ENCODE data around the gene SLFNL1.

The SLFNL1 gene

DNA sequence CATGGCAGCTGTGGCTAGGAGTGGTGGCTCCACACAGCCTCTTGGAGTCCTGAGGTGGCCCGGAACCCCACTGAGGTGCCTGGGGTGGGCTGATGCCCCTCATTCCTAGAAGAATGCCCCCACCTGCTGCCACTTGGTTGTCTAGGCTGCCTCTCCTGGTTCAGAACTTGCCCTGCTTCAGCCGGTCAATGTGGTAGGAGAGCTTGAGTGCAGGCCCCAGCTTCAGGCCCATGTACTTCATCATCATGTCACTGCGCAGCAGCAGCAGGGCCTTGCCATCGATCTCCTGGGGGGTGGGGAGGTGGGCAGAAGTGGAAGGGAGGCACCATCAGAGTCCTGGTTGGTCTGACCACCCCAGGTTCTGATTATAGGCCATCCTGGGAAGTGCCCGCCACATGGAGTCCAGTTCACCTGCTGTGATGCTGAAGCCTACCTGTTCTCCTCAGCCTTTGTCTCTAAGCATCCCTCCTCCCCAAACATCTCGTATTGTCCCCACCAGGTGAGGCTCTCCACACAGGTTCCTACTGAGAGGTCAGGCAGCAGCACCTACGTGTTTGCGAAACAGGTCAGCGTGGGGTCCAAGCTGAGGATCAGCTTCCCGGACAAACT, 6.6 kb upstream of the SLFNL1 start:
- H3K27ac Mint-ChIP-seq: no peak overlapping the region
- no peaks in the 10 kb centered on the region for H3K27me3 Mint-ChIP-seq
- peaks cover 12% of the 10 kb centered on the region for H3K4me1 Mint-ChIP-seq
- no peak for DNase-seq
- H3K36me3 Mint-ChIP-seq (ENCODE audit: low read depth): peaks cover 34% of the 10 kb centered on the region
- no peak overlapping the region for H3K4me3 Mint-ChIP-seq
- no peak for ATAC-seq
- H3K9me3 Mint-ChIP-seq: peaks cover 4% of the 10 kb centered on the region

DNA sequence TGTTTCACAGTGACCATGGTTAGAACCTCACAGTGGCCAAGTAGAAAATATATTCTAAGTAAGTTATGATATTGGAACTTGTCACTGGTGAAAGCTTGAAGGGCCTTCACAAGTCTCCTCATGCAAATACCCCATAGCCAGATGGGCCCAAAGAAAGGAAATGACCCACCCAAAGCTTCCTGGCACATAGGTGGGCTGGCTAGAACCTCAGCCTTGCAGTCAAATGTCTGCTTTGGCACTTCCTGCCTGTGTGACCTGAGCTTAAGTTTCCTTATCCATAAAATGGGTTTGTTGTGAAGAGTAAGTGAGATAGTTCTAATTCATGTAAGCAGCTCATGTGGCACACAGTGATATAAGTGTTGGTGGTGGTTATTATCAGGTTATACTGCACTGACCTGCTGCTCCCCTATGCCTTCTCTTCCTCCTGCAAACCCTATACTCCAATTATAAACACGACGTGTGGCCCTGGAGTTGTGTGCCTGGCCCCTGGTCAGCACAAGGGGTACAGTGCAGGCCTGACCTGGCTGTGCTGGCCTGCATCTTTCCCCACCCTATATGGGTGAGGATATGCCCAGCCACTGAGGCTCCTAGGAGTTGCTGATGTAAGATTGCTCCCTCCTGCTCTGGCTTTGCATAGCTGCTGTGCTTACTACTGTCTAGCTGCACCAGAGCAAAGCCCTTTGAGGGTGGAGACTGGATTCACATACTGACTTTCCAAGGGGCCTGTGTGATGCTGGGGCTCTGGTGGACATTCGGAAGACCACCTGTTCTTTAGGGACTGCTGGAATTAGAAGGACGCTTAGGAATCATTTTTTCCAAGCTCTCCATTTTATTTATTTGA, 4.7 kb upstream of the SLFNL1 start:
- Mint-ChIP-seq H3K9me3 (no peaks in the 10 kb centered on the region), H3K27me3 (no peaks in the 10 kb centered on the region), H3K36me3 (ENCODE audit: low read depth) (peaks cover 23% of the 10 kb centered on the region), H3K27ac (no peak overlapping the region), H3K4me3 (no peak overlapping the region), H3K4me1 (peaks cover 12% of the 10 kb centered on the region)
- no peak for DNase-seq
- ATAC-seq: no peak

- H3K4me3 Mint-ChIP-seq: no peak overlapping the region
- H3K36me3 Mint-ChIP-seq (ENCODE audit: low read depth): peaks cover 15% of the 10 kb centered on the region
- no peaks in the 10 kb centered on the region for H3K27me3 Mint-ChIP-seq
- DNase-seq: no peak
- ATAC-seq: no peak
- no peaks in the 10 kb centered on the region for H3K9me3 Mint-ChIP-seq
- peaks cover 12% of the 10 kb centered on the region for H3K4me1 Mint-ChIP-seq
- H3K27ac Mint-ChIP-seq: peak overlapping the region; percentile 45
Observed at GRCh38 chr1:41024953-41025352, 3.4 kb upstream of the SLFNL1 start.

- H3K27ac Mint-ChIP-seq: no peak overlapping the region
- no peaks in the 10 kb centered on the region for H3K27me3 Mint-ChIP-seq
- peaks cover 12% of the 10 kb centered on the region for H3K4me1 Mint-ChIP-seq
- H3K9me3 Mint-ChIP-seq: no peaks in the 10 kb centered on the region
- DNase-seq (no peak), ATAC-seq (no peak)
- no peak overlapping the region for H3K4me3 Mint-ChIP-seq
- H3K36me3 Mint-ChIP-seq (ENCODE audit: low read depth): peaks cover 22% of the 10 kb centered on the region
Observed at GRCh38 chr1:41023279-41023990, 1.9 kb upstream of the SLFNL1 start.

DNA sequence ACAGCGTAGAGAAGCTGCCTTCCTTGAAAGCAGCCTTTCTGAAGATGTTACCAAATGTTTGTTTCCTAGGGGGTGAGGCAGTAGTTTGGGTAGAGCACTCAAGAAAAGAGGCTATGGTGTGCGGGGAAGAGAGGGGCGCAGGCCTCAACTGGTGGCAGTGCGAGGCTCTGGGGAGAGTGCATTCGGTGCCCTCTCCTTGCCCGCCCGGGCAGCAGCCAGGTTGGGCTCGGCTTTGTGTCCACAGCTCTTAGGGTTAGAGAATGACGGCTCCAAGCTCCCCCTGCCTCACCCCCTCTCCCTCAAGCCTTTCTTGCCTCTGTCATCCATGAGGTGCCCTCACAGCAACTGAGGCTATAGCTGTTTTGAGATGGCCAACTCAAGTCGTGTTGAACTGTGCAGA, 899 bp upstream of the SLFNL1 start:
- Mint-ChIP-seq H3K36me3 (ENCODE audit: low read depth) (peaks cover 21% of the 10 kb centered on the region), H3K4me1 (peaks cover 12% of the 10 kb centered on the region), H3K4me3 (no peak overlapping the region), H3K9me3 (no peaks in the 10 kb centered on the region), H3K27ac (no peak overlapping the region), H3K27me3 (no peaks in the 10 kb centered on the region)
- DNase-seq: no peak
- ATAC-seq: no peak

DNA sequence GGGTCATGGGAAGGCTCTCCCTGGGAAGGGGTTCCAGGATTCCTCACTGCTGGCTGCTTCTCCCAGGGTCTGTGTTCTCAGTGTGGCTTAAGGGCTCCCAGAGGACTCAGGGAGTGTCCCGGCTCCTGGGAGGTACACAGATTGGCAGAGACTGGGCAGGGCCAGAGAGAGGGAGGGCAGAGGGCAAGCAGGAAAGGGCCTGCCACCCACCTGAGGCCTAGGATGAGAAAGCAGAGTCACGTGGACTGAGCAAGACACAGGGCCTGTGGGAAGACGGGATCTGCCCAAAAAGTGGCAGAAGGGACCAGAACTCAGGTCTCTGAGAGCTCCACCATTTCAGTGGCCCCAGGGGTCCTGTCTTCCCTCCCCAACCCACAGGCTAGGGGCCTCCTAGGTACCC, 871 bp downstream of the SLFNL1 start:
- H3K4me3 Mint-ChIP-seq: no peak overlapping the region
- no peak overlapping the region for H3K27ac Mint-ChIP-seq
- DNase-seq (no peak), ATAC-seq (peak; percentile 8)
- no peaks in the 10 kb centered on the region for H3K9me3 Mint-ChIP-seq
- peaks cover 18% of the 10 kb centered on the region for H3K36me3 Mint-ChIP-seq (ENCODE audit: low read depth)
- peaks cover 11% of the 10 kb centered on the region for H3K4me1 Mint-ChIP-seq
- no peaks in the 10 kb centered on the region for H3K27me3 Mint-ChIP-seq

DNA sequence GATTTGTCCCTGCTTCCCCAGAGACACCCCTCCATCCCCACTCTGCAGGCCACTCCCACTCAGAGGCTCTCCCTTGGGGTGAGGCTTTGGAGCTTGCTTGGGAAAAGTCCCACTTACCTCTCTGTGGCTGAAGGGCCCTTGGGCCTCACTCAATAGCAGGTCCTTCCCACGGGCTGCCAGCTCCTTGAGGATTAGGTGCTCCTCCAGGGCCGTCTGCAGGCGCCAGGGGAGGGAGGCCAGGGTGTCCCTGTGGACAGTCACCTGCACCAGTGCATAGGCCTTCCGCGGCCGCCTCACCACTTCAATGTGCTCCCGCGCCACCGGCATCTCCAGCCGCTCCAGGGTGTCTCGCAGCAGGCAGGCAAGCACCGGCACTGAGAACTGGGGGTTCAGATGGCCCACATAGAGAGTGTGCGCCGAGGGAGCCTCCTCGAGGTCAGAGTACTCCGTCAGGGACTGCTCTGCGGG, 1.4 kb downstream of the SLFNL1 start:
- no peak for ATAC-seq
- DNase-seq: no peak
- H3K27ac Mint-ChIP-seq: no peak overlapping the region

GRCh38 chr1:41019353-41019745, 2.2 kb downstream of the SLFNL1 start:
- Mint-ChIP-seq H3K4me1 (peaks cover 8% of the 10 kb centered on the region), H3K4me3 (no peak overlapping the region), H3K36me3 (ENCODE audit: low read depth) (peaks cover 25% of the 10 kb centered on the region), H3K9me3 (no peaks in the 10 kb centered on the region), H3K27ac (peak overlapping the region; percentile 12), H3K27me3 (no peaks in the 10 kb centered on the region)
- ATAC-seq: no peak
- no peak for DNase-seq

More for the DNA sequence above, 1.4 kb downstream of the SLFNL1 start:
- Mint-ChIP-seq H3K9me3 (no peaks in the 10 kb centered on the region), H3K27me3 (no peaks in the 10 kb centered on the region), H3K36me3 (ENCODE audit: low read depth) (peaks cover 18% of the 10 kb centered on the region), H3K4me1 (peaks cover 11% of the 10 kb centered on the region), H3K4me3 (no peak overlapping the region)

- Mint-ChIP-seq H3K4me3 (no peak overlapping the region), H3K36me3 (ENCODE audit: low read depth) (peaks cover 33% of the 10 kb centered on the region), H3K9me3 (no peaks in the 10 kb centered on the region), H3K27me3 (no peaks in the 10 kb centered on the region), H3K4me1 (peaks cover 9% of the 10 kb centered on the region), H3K27ac (no peak overlapping the region)
- ATAC-seq (no peak), DNase-seq (no peak)
Observed at GRCh38 chr1:41018018-41018410, 3.5 kb downstream of the SLFNL1 start.

DNA sequence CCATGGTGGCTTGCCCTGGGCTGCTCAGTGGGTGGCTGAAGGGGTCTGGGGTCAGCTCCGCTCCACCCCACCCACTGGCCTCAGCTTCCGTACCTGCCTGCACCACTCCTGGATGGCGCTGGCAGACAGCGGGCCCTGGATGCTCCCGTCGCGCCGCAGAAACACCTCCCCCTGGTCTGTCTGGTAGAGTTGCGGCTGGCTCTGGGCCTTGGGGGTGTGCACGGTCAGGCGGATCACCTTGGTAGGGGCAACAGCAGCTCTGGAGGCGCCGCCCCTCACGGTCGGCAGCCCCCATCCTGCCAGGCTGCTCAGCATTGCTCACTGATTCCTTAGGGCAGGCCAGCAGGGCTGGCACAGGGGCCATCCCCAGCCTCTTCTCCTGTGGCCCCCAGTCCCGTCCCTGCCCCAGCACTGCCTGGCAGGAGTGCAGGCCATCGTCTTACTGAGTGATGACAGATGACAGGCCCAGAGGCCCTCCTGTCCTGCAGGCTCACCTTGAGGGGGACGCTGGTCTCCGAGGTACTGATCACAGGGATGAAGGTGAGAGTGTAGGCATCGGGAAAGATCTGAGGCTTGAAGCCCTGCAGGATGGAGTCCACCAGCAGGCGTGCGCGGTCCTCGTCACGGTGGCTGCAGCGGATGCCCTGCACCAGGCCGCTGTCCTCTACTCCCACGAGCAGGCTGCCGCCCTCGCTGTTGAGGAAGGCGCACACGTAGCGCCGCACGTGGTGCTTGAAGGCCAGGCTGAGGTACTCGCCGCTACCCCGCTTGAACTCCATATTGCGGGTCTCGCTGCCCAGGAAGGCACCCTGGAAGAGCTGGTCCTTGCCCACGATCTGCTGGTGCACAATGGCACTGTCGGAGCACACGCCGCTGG, 4.1 kb downstream of the SLFNL1 start:
- Mint-ChIP-seq H3K27me3 (no peaks in the 10 kb centered on the region), H3K4me1 (peaks cover 12% of the 10 kb centered on the region), H3K4me3 (no peak overlapping the region), H3K9me3 (no peaks in the 10 kb centered on the region), H3K27ac (no peak overlapping the region), H3K36me3 (ENCODE audit: low read depth) (peaks cover 38% of the 10 kb centered on the region)
- ATAC-seq: no peak
- DNase-seq: no peak

DNA sequence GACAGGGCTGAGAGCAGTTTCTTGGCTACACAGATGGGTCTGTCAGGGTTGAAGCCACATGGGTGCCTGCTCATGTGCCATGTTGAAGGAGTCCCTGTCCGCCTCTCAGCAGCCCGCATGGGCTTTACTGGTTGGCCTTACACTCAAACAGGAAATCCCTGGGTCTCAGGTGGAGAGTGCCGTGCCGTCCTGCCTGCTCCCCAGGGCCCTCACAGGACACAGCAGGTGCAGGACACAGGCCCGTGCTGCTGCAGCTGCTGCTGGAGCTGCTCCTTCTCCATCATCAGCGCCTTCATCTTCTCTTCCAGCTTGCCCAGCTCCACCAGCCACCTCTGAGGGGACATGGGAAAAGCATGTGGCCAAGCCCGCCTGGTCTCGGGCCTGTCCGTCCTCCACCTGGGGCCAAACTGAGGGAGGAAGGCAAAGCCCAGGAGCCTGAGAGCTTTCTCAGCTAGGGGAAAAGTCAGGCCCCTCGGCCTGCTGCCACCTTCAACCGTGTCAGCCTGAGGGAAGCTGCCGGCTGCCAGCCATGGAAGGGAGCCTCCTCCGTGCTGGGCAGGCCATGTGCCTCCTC, 5.5 kb downstream of the SLFNL1 start:
- Mint-ChIP-seq H3K36me3 (ENCODE audit: low read depth) (peaks cover 50% of the 10 kb centered on the region), H3K4me3 (no peak overlapping the region), H3K9me3 (no peaks in the 10 kb centered on the region), H3K4me1 (peaks cover 12% of the 10 kb centered on the region), H3K27me3 (no peaks in the 10 kb centered on the region), H3K27ac (peak overlapping the region; percentile 23)
- no peak for ATAC-seq
- no peak for DNase-seq

- H3K9me3 Mint-ChIP-seq: no peaks in the 10 kb centered on the region
- DNase-seq: no peak
- no peak overlapping the region for H3K27ac Mint-ChIP-seq
- no peaks in the 10 kb centered on the region for H3K27me3 Mint-ChIP-seq
- no peak for ATAC-seq
- peaks cover 12% of the 10 kb centered on the region for H3K4me1 Mint-ChIP-seq
- H3K36me3 Mint-ChIP-seq (ENCODE audit: low read depth): peaks cover 55% of the 10 kb centered on the region
- no peak overlapping the region for H3K4me3 Mint-ChIP-seq
Observed at GRCh38 chr1:41015281-41015896, 6.1 kb downstream of the SLFNL1 start.

GRCh38 chr1:41014871-41015270, 6.7 kb downstream of the SLFNL1 start:
- H3K36me3 Mint-ChIP-seq (ENCODE audit: low read depth): peaks cover 60% of the 10 kb centered on the region

More at GRCh38 chr1:41014871-41015270, 6.7 kb downstream of the SLFNL1 start:
- ATAC-seq (no peak), DNase-seq (no peak)
- Mint-ChIP-seq H3K9me3 (no peaks in the 10 kb centered on the region), H3K27me3 (no peaks in the 10 kb centered on the region), H3K4me3 (no peak overlapping the region), H3K4me1 (peaks cover 12% of the 10 kb centered on the region), H3K27ac (peak overlapping the region; percentile 57)
